ENCODE measurements around the gene KRTAP10-5.
"Not testable (repeated sequence)": the region's sequence is repeated elsewhere in the genome, so short reads cannot be mapped to it uniquely, and the experiment has no call there.

The KRTAP10-5 gene

DNA sequence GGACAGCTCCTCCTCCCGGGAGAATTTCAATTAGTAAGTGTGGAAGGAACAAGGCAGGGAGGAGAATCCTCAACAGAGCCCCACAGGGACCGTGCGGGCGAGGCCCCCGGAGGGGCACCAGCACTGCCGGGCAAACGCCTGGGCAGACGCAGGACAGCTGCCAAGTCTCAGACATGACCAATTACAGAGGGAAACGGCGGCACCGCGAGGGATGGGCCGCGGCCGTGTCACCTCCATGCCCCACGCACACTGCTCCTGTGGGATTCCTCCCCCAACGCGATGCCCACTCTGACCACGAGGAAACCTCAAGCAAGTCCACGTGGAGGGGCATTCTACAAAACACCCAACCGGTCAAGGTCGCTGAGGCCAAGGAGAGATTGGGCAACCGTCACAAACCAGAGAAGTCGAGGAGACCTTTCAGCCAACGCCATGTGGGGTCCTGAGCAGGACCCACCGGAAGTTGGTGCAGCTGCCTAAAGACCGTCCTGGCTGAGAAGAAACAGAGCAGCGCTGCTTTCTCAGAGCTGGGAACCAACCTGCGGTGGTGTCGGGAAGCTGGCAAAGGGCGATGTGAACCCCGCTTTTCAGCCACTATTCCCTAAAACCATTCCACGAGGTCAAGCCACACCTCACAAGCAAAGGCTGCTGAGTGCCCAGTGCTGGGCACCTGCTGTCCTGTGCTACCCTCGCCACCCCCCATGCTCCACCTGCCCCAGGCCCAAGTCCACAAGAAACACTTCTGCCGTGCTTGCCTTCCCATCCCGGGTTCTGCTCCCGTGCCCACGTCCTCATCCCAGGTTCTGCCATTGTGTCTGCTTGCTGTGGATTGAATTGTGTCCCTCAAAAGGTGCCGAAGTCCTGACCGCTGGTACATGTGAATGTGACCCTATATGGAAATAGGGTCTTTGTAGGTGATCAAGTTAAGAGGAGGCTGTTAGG is 8.3 kb downstream of the KRTAP10-5 start:
- no peak for DNase-seq (ENCODE audit: low spot score)

DNA sequence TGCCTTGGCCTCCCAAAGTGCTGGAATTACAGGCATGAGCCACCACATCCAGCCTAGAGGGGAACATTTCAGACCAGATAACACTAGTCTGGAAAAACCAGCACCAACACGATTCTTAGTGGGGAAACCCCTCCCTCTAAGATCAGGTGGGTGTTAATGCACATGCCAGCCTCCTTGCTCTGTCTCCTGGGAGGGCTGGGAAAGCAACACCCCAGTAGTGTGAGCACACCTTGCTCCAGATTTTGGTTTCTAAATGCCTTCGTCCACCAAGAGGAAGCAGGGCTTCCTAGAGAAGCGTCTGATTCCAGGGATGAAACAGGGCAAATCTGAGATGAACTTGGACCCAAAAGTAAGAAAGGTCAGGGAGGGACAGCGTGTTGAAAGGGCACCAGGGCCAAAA is 9.1 kb downstream of the KRTAP10-5 start:
- no peak for DNase-seq (ENCODE audit: low spot score)

DNA sequence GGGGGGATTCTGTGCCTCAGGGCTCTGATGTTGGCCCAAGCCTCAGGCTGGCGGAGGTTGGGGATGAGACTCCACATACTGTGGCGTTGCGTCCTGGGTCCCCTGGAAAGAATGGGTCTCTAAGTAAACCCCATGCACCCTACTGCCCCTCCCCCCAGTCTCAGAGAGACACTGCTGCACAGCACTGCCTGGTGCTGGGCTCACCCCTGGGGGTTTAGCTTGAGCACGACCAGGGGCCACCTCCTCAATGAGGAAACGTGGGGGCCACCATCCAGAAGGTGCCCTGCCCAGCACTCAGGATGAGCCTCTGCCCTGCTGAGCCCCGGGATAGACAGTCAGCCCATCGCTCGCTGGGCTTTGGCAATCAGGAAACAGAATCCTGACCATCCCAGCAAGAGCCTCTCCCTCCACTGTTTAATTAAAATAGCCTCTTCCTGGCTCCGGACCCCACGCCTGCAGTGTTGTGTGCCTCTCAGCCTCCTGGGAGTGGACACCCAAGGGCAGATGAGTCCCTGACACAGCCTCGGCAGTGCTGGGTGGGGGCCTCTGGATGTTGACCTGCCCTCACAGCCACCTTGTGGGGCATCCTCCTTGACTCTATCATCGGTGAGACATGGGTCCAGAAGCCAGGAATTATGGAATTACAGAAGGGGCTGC is 10.4 kb downstream of the KRTAP10-5 start:
- DNase-seq (ENCODE audit: low spot score) = no peak

DNA sequence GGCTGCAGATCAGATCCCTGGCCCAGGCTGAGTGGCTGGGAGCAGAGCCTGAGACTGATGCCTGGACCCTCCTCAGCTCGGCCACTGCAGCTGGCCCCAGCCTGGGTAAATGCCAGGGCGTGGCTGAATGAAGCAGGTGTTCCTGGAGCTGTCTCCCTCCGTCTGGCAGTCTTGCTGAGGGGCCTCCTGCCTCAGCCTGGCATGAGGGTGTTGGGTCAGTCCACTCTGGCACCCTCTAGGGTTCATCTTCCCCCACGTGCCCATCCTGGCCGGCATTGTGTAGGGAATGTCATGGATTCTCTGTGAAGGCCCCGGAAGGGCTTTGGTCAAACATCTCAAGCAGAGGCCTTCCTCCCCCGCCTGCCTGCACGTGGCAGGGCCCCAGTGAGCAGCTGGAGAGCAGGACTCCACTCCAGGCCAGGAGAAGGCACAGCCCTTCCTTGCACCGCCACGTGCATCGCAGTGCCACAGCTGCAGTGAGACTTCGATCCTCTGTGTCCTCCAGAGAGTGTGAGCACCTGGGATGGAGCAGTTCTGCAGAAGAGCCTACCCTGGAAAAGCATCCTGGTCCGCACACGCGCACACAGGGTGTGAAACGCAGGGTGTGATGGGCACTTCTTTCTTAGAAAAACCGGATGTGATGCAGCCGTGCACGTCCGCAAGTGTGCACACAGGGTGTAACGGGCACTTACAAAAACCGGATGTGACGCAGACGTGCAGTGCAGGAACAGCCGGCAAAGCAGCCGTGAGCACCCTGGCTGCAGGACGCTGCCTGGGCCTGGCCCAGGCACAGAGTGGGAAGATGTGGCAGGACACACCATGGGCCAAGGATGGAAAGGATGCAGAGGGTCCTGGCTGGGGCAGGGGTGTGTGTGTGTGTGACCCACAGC is 11.5 kb downstream of the KRTAP10-5 start:
- DNase-seq (ENCODE audit: low spot score) = no peak

DNA sequence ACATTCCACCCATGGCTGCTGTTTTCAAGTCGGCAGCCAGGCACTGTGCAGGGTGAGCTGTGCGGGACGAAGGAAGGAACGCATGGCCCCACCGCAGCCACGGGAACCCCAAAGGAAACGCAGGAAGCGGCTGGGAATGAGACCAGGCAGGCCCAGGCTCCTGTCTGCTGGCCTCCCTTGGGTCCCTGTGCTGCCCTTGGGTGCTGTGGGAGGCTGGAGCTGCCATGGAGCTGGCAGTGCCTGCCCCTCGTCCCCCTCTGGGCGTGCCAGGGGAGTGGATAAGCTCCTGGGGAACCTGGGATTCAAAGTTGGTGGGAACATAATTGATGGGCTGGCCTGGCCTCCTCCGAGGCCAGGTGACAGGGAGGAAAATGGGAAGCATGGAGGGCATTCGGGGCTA is 12.1 kb downstream of the KRTAP10-5 start:
- DNase-seq (ENCODE audit: low spot score) = no peak

DNA sequence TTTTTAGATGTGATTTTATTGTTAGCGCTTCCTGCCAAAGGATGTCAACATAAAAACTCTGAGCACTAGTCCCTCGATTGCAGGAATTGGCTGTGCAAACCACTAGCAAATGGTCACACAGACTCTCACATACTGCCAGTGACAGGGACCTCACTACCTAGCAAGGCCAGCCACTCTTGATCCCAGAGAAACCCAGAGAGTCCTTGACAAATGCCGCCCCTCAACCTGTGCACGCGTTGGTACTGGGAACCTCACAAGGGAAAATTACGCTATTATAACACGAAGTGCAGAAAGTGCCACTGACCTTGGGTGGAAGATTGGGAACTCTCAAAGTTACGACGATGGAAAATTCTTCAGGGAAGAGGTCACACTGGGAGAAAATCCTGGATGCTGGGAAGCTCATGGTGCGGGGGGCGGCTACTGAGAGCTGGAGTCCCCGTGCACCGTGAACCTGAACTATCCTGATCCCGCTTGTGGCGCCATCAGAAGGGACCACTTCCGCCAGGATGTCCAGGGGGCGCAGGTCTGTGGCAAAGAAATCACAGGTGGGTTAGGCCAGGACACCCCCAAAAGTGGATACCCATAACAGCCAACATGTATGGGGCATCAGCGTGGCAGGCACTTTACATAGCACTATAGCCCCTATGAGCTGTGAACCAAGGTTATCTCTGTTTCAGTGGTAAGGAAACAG is 12.8 kb downstream of the KRTAP10-5 start:
- DNase-seq (ENCODE audit: low spot score) = no peak

DNA sequence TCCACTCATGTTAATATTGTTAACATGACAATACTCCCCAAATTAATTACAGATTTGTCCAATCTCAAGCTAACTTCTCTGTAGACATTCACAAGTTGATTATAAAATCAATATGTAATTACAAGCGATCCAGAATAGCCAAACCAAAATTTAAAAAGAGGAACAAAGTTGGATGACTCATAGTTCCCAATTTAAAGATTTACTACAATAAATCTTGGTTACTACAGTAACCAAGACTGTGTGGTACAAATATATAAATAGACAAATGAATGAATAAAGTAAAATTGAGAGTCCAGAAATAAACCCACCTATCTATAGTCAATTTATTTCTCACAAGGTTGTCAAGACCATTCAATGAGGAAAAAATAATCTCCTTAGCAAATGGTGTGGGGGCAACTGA is 14.0 kb downstream of the KRTAP10-5 start:
- no peak for DNase-seq (ENCODE audit: low spot score)

DNA sequence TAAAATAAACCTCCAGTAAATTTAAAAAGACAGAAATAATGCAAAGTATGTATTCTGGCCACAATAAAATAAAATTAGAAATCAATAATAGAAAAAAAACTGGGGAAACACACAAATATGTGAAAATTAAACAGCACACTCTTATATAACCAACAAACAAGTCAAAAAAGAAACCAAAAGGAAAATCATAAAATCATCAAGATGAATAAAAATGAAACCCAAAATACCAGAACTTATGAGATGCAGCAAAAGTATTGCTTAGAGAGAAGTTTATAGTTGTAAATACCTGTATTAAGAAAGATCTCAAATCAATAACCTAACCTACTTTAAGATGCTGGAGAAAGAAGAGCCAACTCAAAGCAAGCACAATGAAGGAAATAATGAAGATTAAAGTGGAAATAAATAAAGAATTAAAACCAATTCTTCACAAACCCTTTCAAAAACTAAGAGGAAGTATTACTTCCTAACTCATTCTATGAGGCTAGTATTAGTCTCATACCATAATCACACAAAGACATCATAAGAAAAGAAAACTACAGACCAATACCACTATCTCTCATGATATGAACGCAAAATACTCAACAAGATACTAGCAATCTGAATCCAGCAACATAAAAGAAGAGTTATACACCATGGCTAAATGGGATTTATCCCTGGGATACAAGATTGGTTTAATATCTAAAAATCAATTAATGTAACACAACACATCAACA is 15.4 kb downstream of the KRTAP10-5 start:
- no peak for DNase-seq (ENCODE audit: low spot score)

DNA sequence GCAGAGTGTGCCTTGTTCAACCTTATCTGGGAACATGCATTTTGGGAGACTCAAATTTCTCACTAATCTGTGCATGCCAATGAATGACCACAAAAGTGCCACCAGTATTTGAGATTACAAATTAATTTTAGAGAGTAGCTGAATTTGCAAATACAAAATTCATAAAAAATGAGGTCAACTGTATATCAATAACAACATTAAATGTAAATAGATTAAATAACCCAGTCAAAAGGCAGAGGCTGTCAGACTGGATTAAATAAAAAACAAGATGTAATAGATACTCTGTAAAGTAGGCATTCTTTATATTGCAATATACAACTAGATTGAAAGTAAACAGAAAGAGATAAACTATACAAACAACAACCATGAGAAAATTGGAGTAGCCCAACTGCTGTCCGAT is 16.3 kb downstream of the KRTAP10-5 start:
- no peak for DNase-seq (ENCODE audit: low spot score)

DNA sequence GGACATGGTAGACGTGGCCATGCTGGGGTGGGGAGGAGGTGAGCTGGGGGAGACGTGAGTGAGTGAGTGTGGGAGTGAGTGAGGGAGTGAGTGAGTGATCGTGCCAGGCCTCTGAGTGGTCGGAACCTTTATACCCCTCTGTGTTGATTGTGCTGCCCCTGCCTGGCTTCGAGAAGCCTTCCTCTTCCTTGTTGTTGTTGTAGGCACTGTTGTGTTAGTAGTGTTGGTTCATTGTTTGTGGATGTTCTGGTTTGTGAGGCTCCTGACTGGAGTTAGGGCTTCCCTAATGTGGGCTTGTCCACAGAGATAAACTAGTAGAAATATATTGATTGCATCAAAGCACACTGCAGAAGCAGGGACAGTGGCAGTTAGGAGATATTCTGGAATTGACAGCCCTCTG is 21.7 kb downstream of the KRTAP10-5 start, which contains the start of gene KRTAP10-3:
KRTAP10-3 (minus strand) TSS at position 101 of the 400 bp plus-strand sequence; CDS start at position 21, 80 bp downstream.
- no peak for DNase-seq (ENCODE audit: low spot score)

DNA sequence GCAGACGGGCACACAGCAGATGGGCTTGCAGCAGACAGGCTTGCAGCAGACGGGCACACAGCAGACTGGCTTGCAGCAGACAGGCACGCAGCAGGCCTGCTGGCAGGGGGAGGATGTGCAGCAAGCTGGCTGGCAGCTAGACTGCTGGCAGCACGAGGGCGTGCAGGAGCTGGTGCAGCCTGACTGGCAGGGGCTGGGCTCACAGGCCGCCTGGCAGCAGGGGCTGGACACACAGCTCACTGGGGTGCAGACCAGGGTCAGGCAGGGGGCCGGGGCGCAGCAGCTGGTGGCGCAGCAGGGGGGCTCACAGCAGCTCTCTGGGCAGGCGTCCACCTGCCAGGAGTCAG is 22.1 kb downstream of the KRTAP10-5 start:
- not testable (repeated sequence) for DNase-seq (ENCODE audit: low spot score)

DNA sequence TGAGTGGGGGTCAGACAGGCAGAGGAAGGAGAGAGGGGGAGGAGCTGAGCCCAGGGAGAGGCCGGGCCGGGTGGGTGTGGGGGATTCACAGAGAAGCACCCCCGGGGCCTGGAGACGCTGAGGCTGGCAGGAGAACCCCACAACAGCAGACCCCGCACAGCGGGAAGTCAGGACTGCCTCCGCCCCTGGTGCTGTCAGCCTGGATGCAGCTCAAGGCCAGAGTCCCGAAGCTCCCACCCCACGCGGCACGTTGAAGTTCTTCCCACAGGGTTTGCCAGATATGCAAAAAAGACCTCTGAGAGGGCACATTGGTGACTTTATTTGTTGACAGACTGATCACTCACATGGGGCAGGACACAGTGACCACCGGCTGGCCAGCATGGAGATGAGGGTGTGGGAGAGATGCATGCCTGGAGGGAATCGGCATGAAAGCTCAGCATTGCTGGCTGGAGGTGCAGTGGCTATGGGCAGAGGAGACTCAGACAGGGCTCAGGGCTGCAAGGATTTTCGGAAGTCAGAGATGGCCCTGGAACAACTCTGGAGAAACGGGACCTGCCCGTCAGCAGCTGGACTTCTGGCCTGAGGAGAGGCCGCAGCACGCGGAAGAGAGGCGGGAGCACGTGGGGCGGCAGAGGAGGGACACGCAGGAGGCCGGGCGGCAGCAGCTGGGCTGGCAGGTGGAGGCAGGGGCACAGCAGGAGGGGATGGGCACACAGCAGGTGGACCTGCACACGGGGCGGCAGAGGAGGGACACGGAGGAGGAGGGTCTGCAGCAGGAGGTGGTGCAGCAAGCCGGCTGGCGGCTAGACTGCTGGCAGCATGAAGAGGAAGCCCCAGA is 22.7 kb downstream of the KRTAP10-5 start:
- DNase-seq (ENCODE audit: low spot score) = no peak

DNA sequence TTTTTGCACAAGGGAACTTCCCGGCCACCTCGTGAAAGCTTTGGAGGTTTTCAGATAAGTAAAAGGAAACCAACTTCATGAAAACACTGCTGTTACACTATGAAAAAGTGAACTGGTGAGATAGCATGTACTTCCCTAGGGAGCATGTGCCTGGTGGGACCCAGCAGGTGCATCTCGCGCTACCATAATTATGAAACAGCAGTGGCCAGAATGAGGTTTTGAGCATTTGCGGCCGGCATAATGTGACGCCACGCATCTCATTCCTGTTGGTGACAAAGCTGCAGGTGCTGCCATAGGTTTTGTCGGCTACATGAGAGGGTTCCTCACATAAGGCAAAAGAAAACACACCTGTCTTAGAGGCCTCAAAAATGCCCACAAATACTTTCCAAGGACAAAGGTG is 23.5 kb downstream of the KRTAP10-5 start:
- DNase-seq (ENCODE audit: low spot score) = no peak

DNA sequence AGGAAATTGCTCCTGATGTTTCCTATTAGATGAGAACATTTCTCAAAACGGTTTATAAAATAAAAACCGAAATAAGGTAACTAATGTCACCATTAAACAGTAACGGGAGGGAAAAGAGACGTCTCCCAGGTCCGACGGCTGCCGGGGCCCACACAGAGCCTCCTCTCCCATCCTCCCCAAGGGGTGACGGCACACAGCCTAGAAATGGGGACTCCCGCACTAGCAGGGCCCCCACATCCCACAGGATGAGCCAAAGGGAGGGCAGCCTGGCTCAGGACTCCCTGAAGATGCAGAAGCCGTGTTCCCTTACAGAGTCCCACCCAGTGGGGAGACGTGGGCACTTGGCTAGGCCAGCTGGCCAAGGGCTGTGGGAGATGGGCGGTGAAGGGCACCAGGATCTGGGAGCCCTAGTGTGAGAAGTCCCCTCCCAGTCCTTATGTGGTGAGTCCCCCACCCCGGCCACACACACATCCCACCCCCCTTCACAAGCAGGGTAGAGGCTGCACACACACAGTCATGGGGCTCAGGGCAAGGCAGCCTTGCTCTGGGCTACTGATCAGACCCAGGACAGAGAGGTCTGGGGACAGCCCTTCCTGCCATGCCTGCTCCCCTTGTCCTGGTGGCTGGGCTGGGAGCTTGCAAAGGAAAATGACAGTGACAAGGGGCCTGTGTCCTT is 25.1 kb downstream of the KRTAP10-5 start:
- DNase-seq (ENCODE audit: low spot score) = no peak

DNA sequence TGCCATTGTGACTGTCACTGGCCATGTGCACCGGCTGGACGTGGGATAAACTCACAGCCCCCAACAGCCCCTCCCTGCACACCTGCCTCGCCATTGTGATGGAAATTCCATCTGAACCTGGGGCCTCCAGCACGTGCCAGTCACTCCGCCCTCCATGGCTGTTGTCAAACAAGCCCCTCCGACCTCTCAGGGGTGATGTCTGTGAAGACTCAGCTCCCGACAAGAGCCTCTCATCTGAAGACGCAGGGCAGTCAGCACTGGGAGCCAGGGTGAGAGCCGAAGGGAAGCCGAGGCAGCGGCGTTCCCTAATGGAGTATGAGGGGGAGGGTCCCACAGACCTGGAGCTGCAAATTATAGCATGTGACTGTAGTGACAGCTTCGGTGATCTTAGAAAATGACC is 27.7 kb downstream of the KRTAP10-5 start:
- DNase-seq (ENCODE audit: low spot score) = no peak

DNA sequence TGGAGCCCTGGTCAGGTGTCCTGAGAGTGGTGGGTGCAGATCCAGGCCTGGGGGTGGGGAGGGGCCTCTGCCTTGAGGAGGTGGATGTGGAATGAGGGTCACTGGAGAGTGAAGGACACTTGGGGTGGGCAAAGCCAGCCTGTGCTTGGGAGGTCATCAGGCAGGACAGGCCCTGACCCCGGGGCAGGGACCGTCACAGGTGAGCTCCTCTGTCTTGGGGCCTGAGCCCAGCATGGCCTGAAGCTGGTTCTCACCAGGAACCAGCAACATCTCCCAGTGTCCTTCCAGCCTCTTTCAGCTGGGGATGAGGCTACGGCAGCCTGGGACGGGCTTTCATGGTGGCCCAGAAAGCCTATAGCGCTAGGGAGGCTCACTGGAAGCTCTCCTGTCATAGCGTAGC is 28.3 kb downstream of the KRTAP10-5 start:
- no peak for DNase-seq (ENCODE audit: low spot score)

DNA sequence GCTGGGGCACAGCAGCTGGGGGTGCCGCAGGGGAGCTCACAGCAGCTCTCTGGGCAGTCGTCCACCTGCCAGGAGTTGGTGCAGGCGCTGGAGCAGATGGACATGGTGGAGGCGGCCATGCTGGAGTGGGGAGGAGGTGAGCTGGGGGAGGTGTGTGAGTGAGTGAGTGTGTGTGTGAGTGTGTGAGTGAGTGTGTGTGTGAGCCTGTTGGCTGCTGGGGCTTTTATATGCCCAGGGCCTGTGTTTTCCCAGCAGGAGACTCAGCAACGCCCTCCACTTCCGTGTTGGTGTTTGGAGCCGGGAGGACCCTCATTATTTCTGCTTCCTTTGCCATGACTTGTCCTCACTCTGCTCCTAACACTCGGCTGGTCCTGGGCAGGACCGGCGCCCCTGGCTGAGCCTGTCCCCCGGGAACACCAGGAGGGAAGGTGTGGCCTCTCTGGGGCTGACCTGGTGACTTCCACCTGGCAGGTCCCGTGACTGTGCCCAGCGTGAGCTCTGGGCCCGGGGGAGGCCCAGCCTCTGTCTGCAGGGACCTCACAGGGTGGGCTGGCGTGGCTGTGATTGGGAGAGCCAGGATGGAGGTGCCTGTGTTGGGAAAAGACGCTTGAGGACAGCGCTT is 29.0 kb downstream of the KRTAP10-5 start, which contains the start of gene KRTAP10-2:
KRTAP10-2 (minus strand) TSS at position 166 of the 622 bp plus-strand sequence; CDS start at position 119, 47 bp downstream.
- no peak for DNase-seq (ENCODE audit: low spot score)

DNA sequence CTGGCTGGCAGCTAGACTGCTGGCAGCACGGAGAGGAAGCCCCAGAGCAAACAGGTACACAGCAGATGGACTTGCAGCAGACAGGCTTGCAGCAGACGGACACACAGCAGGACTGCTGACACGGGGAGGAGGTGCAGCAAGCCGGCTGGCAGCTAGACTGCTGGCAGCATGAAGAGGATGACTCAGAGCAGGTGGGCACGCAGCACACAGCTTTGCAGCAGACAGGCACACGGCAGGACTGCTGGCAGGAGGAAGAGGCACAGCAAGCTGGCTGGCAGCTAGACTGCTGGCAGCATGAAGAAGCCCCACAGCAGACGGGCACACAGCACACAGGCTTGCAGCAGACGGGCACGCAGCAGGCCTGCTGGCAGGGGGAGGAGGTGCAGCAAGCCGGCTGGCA is 29.6 kb downstream of the KRTAP10-5 start:
- no peak for DNase-seq (ENCODE audit: low spot score)

DNA sequence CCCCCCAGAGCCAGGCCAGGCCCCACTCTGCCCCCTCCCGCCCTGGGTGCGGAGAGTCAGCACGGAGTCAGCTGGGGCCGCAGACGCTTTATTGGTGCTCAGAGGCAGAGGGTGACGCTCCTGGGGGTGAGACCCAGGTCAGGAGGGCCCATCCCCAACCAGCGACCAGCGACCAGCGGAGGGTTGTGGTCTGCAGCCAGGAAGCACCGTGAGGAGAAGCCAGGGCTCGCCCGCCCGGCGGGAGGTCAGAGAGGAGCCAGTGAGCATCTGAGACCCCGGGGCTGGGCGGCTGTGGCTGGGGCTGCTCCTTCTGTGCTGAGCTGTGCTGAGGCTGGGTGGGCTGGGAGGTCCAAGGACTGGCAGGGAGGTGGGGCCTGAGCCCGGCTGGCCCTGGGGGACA is 30.1 kb downstream of the KRTAP10-5 start:
- DNase-seq (ENCODE audit: low spot score) = not testable (repeated sequence)

Data from GM03348 (cell line).